Neural progenitor cell (in vitro differentiated cells): ENCODE data around the gene MCRIP2. TPM values are rescaled to one million over a fixed set of nuclear protein-coding genes. Genes with fewer than 3 reads are reported as not detected.
A peak's percentile ranks its signal among the peaks of the same experiment; 100 is the strongest.

Experiments
- DNase-seq: peaks from one replicate; pipeline ENCODE4 v3.0.0-alpha.2; 2016; ENCODE audit warnings: low spot score
- H2AFZ ChIP-seq: fragments of 200-600 bp; sonication (generic); replicated peaks from 2 replicates; pipeline ENCODE4 v1.6.1; 2016; ENCODE audit warnings: antibody characterized with exemption
- H3F3A ChIP-seq: fragments of 200-600 bp; sonication (generic); 2 replicates; pipeline ENCODE4 v1.6.1; 2016; ENCODE audit warnings: antibody characterized with exemption, low read depth
- H3K27ac ChIP-seq: fragments of 200-600 bp; sonication (generic); 2 replicates; pipeline ENCODE4 v1.5.1; 2016; ENCODE audit warnings: mild to moderate bottlenecking
- H3K27me3 ChIP-seq: fragments of 200-600 bp; sonication (generic); 2 replicates; pipeline ENCODE4 v1.6.1; 2016; ENCODE audit warnings: mild to moderate bottlenecking, moderate library complexity
- H3K36me3 ChIP-seq: fragments of 200-600 bp; sonication (generic); 2 replicates; pipeline ENCODE4 v1.5.1; 2016
- H3K4me1 ChIP-seq: fragments of 200-600 bp; sonication (generic); 2 replicates; pipeline ENCODE4 v1.6.1; 2016; ENCODE audit warnings: mixed run types
- H3K4me2 ChIP-seq: fragments of 200-600 bp; sonication (generic); 2 replicates; pipeline ENCODE4 v1.6.1; 2016
- H3K4me3 ChIP-seq: fragments of 200-600 bp; sonication (generic); 2 replicates; pipeline ENCODE4 v1.5.1; 2016
- H3K79me2 ChIP-seq: fragments of 200-600 bp; sonication (generic); 2 replicates; pipeline ENCODE4 v1.6.1; 2016; ENCODE audit warnings: low read depth
- H3K9ac ChIP-seq: fragments of 200-600 bp; sonication (generic); 2 replicates; pipeline ENCODE4 v1.6.1; 2016
- H3K9me3 ChIP-seq: fragments of 200-600 bp; sonication (generic); 2 replicates; pipeline ENCODE4 v1.5.1; 2016; ENCODE audit warnings: low read depth
- H4K20me1 ChIP-seq: fragments of 200-600 bp; sonication (generic); 2 replicates; pipeline ENCODE4 v1.6.1; 2016; ENCODE audit warnings: low read depth
- H3K27ac Mint-ChIP-seq: 3 replicates; pipeline ENCODE4 v1.8.0; 2021; ENCODE audit warnings: mixed read lengths
- H3K27me3 Mint-ChIP-seq: 2 replicates; pipeline ENCODE4 v1.8.0; 2022; ENCODE audit warnings: low read depth, mild to moderate bottlenecking, inconsistent platforms, moderate library complexity, mixed read lengths; ENCODE audit not compliant: insufficient read depth
- H3K36me3 Mint-ChIP-seq: 3 replicates; pipeline ENCODE4 v1.8.0; 2021; ENCODE audit warnings: mixed read lengths
- H3K4me1 Mint-ChIP-seq: 3 replicates; pipeline ENCODE4 v1.8.0; 2021; ENCODE audit warnings: mixed read lengths
- H3K4me3 Mint-ChIP-seq: 3 replicates; pipeline ENCODE4 v1.8.0; 2021; ENCODE audit warnings: mild to moderate bottlenecking, moderate library complexity, mixed read lengths
- H3K9me3 Mint-ChIP-seq: 3 replicates; pipeline ENCODE4 v1.8.0; 2020; ENCODE audit warnings: mixed read lengths
- CTCF ChIP-seq: fragments of 200-600 bp; sonication (generic); IDR thresholded peaks from 2 replicates; pipeline ENCODE4 v1.5.1; 2017; ENCODE audit warnings: antibody characterized with exemption, mild to moderate bottlenecking
- EZH2 ChIP-seq: fragments of 200-600 bp; sonication (generic); IDR thresholded peaks from 2 replicates; pipeline ENCODE4 v1.6.1; 2017; ENCODE audit warnings: antibody characterized with exemption, mild to moderate bottlenecking, moderate library complexity
- EZH2phosphoT487 ChIP-seq: fragments of 200-600 bp; sonication (generic); IDR thresholded peaks from 2 replicates; pipeline ENCODE4 v1.6.1; 2017; ENCODE audit warnings: antibody characterized with exemption
- total RNA-seq: library from RNA; depleted of rRNA; stranded (reverse); fragments of >200 nt; gene quantifications from 2 replicates; pipeline ENCODE4 v1.2.3, GENCODE V29; 2015; ENCODE audit warnings: low replicate concordance

MCRIP2 gene
- total RNA-seq, 1 donor from 2014 or later, result 1.5 TPM

GRCh38 chr16:642189-643049, 791 bp downstream of the MCRIP2 start:
- no peak for TF ChIP-seq CTCF
- TF ChIP-seq EZH2, result peak; percentile 87
- peak; percentile 62 for TF ChIP-seq EZH2phosphoT487

GRCh38 chr16:643050-643368, 1.4 kb downstream of the MCRIP2 start:
- Histone ChIP-seq H2AFZ (no peak overlapping the region), H3K36me3 (no peaks in the 10 kb centered on the region), H3K4me2 (no peak overlapping the region), H3F3A (peaks cover 23% of the 10 kb centered on the region), H3K79me2 (no peaks in the 10 kb centered on the region), H3K27me3 (peaks cover 34% of the 10 kb centered on the region), H3K4me3 (no peak overlapping the region), H3K27ac (no peak overlapping the region), H3K9me3 (no peaks in the 10 kb centered on the region), H3K4me1 (peaks cover 10% of the 10 kb centered on the region), H3K9ac (no peak overlapping the region), H4K20me1 (peaks cover 11% of the 10 kb centered on the region)
- no peak overlapping the region for H3K27ac Mint-ChIP-seq
- H3K27me3 Mint-ChIP-seq, result peaks cover 3% of the 10 kb centered on the region
- TF ChIP-seq CTCF (no peak), EZH2 (no peak), EZH2phosphoT487 (no peak)
- no peaks in the 10 kb centered on the region for H3K9me3 Mint-ChIP-seq
- DNase-seq, result no peak
- H3K4me1 Mint-ChIP-seq, result peaks cover 18% of the 10 kb centered on the region
- H3K4me3 Mint-ChIP-seq, result peak overlapping the region; percentile 79
- no peaks in the 10 kb centered on the region for H3K36me3 Mint-ChIP-seq

More at GRCh38 chr16:642189-643049, 791 bp downstream of the MCRIP2 start:
- Histone ChIP-seq H3K79me2 (no peaks in the 10 kb centered on the region), H3F3A (peaks cover 29% of the 10 kb centered on the region), H2AFZ (peak overlapping the region; percentile 85), H3K4me3 (peak overlapping the region; percentile 74), H4K20me1 (peaks cover 9% of the 10 kb centered on the region), H3K9me3 (no peaks in the 10 kb centered on the region), H3K4me2 (peak overlapping the region; percentile 95), H3K36me3 (no peaks in the 10 kb centered on the region), H3K27ac (no peak overlapping the region), H3K27me3 (peaks cover 34% of the 10 kb centered on the region), H3K9ac (no peak overlapping the region), H3K4me1 (peaks cover 16% of the 10 kb centered on the region)
- peak; percentile 54 for DNase-seq
- Mint-ChIP-seq H3K9me3 (no peaks in the 10 kb centered on the region), H3K27ac (no peak overlapping the region), H3K4me1 (peaks cover 24% of the 10 kb centered on the region), H3K36me3 (no peaks in the 10 kb centered on the region), H3K4me3 (peak overlapping the region; percentile 77), H3K27me3 (peaks cover 6% of the 10 kb centered on the region)

GRCh38 chr16:644556-644955, 2.9 kb downstream of the MCRIP2 start:
- peak overlapping the region; percentile 59 for H3K4me3 Mint-ChIP-seq
- no peak overlapping the region for H3K27ac Mint-ChIP-seq

More at GRCh38 chr16:644556-644955, 2.9 kb downstream of the MCRIP2 start:
- Histone ChIP-seq H3K27ac (no peak overlapping the region), H3K4me3 (no peak overlapping the region), H3K79me2 (no peaks in the 10 kb centered on the region), H3K9me3 (no peaks in the 10 kb centered on the region), H3K36me3 (no peaks in the 10 kb centered on the region), H3K4me2 (no peak overlapping the region), H2AFZ (no peak overlapping the region), H3K9ac (no peak overlapping the region), H4K20me1 (peaks cover 13% of the 10 kb centered on the region), H3K4me1 (peaks cover 5% of the 10 kb centered on the region), H3K27me3 (peaks cover 34% of the 10 kb centered on the region), H3F3A (peaks cover 23% of the 10 kb centered on the region)
- DNase-seq, result no peak
- TF ChIP-seq CTCF, result no peak
- TF ChIP-seq EZH2, result no peak
- no peak for TF ChIP-seq EZH2phosphoT487
- H3K36me3 Mint-ChIP-seq, result no peaks in the 10 kb centered on the region
- no peaks in the 10 kb centered on the region for H3K9me3 Mint-ChIP-seq
- peaks cover 7% of the 10 kb centered on the region for H3K4me1 Mint-ChIP-seq
- H3K27me3 Mint-ChIP-seq, result no peaks in the 10 kb centered on the region
